SU-DHL-6 (cell line): ENCODE results near the gene CHIT1.

ENCODE experiments used
- CTCF ChIP-seq: fragments of 200-600 bp; sonication (generic); IDR thresholded peaks from one replicate; pipeline ENCODE4 v1.5.1; 2017; ENCODE audit warnings: antibody characterized with exemption, mild to moderate bottlenecking, low read length, moderate library complexity; ENCODE audit not compliant: insufficient read depth, poor library complexity, severe bottlenecking
- EZH2phosphoT487 ChIP-seq: fragments of 200-600 bp; sonication (generic), shearing (Covaris generic); conservative IDR thresholded peaks from 2 replicates; pipeline ENCODE4 v1.6.1; 2018; ENCODE audit warnings: mild to moderate bottlenecking, antibody characterized with exemption, low read length, moderate library complexity, mixed read lengths

DNA sequence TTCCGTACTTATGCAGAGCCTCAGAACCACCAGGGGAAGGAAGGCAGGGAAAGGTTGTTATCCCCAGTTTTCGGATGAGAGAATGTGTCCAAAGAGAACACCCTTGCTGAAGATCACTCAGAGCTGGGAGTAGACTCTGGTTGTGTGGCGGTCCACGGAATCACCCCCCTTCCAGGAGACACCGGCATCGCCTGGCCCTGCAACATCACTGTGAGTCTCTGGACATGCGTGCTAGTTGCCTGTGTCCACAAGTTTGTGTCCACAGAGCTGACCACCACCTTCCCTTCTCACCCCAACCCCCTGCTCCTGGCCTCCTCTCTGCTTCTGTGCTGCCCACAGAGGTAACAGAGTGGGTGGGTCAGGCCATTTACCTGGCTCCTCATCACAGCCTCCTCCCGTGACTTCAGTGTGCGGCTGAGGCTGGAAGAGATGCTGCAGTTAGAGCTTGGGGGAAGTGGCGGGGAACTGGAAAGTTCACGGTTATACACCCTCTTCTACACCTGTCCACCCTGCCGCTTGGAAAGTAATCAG, 61.2 kb downstream of the CHIT1 start:
- TF ChIP-seq CTCF: no peak
- TF ChIP-seq EZH2phosphoT487: no peak
